Omental fat pad (tissue), 4 donors: ENCODE results near the gene MBD1. TPM values are rescaled to one million over a fixed set of nuclear protein-coding genes. Genes with fewer than 3 reads are reported as not detected.
"Not testable (repeated sequence)": the region's sequence is repeated elsewhere in the genome, so short reads cannot be mapped to it uniquely, and the experiment has no call there.

ENCODE experiments used
- ATAC-seq: fragments of 150-250 bp; one replicate; pipeline ENCODE4 v1.9.1; 2016; ENCODE audit warnings: mild to moderate bottlenecking, moderate library complexity; ENCODE audit not compliant: low FRiP score
- DNase-seq: peaks from one replicate; pipeline ENCODE4 v3.0.0-alpha.2; 2019; ENCODE audit warnings: low spot score
- CTCF ChIP-seq, 3 donors: fragments of 450-650 bp; IDR thresholded peaks; one replicate each; pipeline ENCODE4 v1.5.1; 2016 to 2017; ENCODE audit warnings: antibody characterized with exemption in 3 of 3, mild to moderate bottlenecking in 3 of 3, moderate library complexity in 2 of 3
- total RNA-seq, 4 donors: library from RNA; depleted of rRNA; stranded (reverse); fragments of >200 nt; gene quantifications; one replicate each; pipeline ENCODE4 v1.1.0, GENCODE V29; 2016

MBD1 gene
- total RNA-seq, 4 donors from 2014 or later, result 49.5 to 63.6 (median 59.4) TPM

- ATAC-seq, result no peak
- DNase-seq, result no peak
- TF ChIP-seq CTCF (IDR thresholded peaks at IDR 0.05), result no peak
These were observed 8.8 kb downstream of the MBD1 start for GRCh38 chr18:50272568-50272967.

GRCh38 chr18:50268022-50268747 is 13.1 kb downstream of the MBD1 start:
- TF ChIP-seq CTCF (IDR thresholded peaks at IDR 0.05), result peak in 1 of 3 donors; percentile 14
- ATAC-seq (peak; percentile 82), DNase-seq (peak; percentile 67)

GRCh38 chr18:50266248-50266704 is 15.0 kb downstream of the MBD1 start, which contains the start of gene CFAP53:
CFAP53 (minus strand) TSS chr18:50266495; CDS start chr18:50266404, 91 bp downstream.
- DNase-seq, result peak; percentile 71
- ATAC-seq, result peak; percentile 91
- no peak for TF ChIP-seq CTCF (IDR thresholded peaks at IDR 0.05)

- TF ChIP-seq CTCF (IDR thresholded peaks at IDR 0.05), result no peak
- ATAC-seq, result no peak
- no peak for DNase-seq
These were observed 18.3 kb downstream of the MBD1 start for GRCh38 chr18:50262977-50263376.

- DNase-seq, result no peak
- no peak for ATAC-seq
These were observed 30.4 kb downstream of the MBD1 start for GRCh38 chr18:50250935-50251334.

GRCh38 chr18:50249576-50249975 is 31.7 kb downstream of the MBD1 start:
- TF ChIP-seq CTCF (IDR thresholded peaks at IDR 0.05), result no peak
- ATAC-seq (no peak), DNase-seq (no peak)

More at GRCh38 chr18:50250935-50251334, 30.4 kb downstream of the MBD1 start:
- no peak for TF ChIP-seq CTCF (IDR thresholded peaks at IDR 0.05)

GRCh38 chr18:50247561-50247960 is 33.8 kb downstream of the MBD1 start:
- no peak for ATAC-seq
- TF ChIP-seq CTCF (IDR thresholded peaks at IDR 0.05), result no peak
- DNase-seq, result no peak

GRCh38 chr18:50241768-50242167 is 39.6 kb downstream of the MBD1 start:
- ATAC-seq, DNase-seq: not testable (repeated sequence)
